ENCODE results near the gene PPM1M. TPM values are rescaled to one million over a fixed set of nuclear protein-coding genes. Genes with fewer than 3 reads are reported as not detected.

Gene PPM1M
- total RNA-seq, 1 experiment from 2014 or later: 16.2 TPM

DNA sequence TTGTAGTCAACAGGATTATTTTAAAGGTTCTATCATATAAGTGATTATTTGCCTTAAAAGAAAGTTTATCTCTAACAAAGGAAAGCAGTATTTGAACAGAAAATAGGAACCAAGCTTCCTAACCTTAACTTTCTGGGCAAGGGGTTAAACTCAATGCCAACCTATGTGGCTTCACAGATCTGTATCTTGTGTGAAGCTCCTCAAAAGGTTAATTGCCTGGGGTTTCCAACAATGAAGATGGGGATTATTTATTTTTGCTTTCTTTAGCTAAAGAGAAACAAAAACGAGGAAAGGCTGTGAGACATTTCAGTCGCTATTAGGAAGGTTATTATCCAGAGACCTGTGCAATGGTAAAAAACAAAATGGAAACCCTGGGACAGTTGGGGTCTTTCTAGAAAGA, 34.0 kb downstream of the PPM1M start:
- Histone ChIP-seq H3K27me3 (ENCODE audit: insufficient read depth, low read depth) (no peaks in the 10 kb centered on the region), H3K27ac (no peak overlapping the region), H3K79me2 (ENCODE audit: low read depth) (peaks cover 36% of the 10 kb centered on the region), H3K9me3 (ENCODE audit: insufficient read depth, low read depth) (no peaks in the 10 kb centered on the region), H3K4me2 (peak overlapping the region; percentile 64), H3K4me3 (no peak overlapping the region), H3K4me1 (replicated peaks; ENCODE audit: insufficient read depth) (peaks cover 23% of the 10 kb centered on the region), H3F3A (ENCODE audit: insufficient read depth, low read depth) (peaks cover 12% of the 10 kb centered on the region; the same call in 1 of the 2 replicates), H4K20me1 (ENCODE audit: insufficient read depth) (peaks cover 24% of the 10 kb centered on the region), H3K9me2 (ENCODE audit: insufficient read depth) (no peaks in the 10 kb centered on the region), H3K36me3 (ENCODE audit: low read depth) (no peaks in the 10 kb centered on the region), H2AFZ (no peak overlapping the region)
- ChIA-PET CTCF (interaction anchor here (0.7 to 1.7 kb wide), 2 partner anchors 59 to 127 kb away, joined by 3 to 7 read pairs; no protein-coding TSS in a partner anchor), POLR2A (ENCODE audit: unreplicated experiment) (interaction anchor here (0.8 kb wide), 1 partner anchor 306 kb away, joined by 9 read pairs; the partner anchor contains the start of gene ABHD14B)
- no peak for DNase-seq
- intact Hi-C loops (cut with micrococcal nuclease; ENCODE audit: unreplicated experiment): loop anchor here (5.0 kb wide), 2 partner anchors 127 to 277 kb away; partner anchors contain the start of gene POC1A
- TF ChIP-seq EZH2 (IDR thresholded peaks at IDR 0.05; ENCODE audit: low read depth): no peak
- TF ChIP-seq, protein P1, sequence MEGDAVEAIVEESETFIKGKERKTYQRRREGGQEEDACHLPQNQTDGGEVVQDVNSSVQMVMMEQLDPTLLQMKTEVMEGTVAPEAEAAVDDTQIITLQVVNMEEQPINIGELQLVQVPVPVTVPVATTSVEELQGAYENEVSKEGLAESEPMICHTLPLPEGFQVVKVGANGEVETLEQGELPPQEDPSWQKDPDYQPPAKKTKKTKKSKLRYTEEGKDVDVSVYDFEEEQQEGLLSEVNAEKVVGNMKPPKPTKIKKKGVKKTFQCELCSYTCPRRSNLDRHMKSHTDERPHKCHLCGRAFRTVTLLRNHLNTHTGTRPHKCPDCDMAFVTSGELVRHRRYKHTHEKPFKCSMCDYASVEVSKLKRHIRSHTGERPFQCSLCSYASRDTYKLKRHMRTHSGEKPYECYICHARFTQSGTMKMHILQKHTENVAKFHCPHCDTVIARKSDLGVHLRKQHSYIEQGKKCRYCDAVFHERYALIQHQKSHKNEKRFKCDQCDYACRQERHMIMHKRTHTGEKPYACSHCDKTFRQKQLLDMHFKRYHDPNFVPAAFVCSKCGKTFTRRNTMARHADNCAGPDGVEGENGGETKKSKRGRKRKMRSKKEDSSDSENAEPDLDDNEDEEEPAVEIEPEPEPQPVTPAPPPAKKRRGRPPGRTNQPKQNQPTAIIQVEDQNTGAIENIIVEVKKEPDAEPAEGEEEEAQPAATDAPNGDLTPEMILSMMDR (conservative IDR thresholded peaks at IDR 0.05): no peak
- BruUV-seq (replicated peaks): no TSS peak

DNA sequence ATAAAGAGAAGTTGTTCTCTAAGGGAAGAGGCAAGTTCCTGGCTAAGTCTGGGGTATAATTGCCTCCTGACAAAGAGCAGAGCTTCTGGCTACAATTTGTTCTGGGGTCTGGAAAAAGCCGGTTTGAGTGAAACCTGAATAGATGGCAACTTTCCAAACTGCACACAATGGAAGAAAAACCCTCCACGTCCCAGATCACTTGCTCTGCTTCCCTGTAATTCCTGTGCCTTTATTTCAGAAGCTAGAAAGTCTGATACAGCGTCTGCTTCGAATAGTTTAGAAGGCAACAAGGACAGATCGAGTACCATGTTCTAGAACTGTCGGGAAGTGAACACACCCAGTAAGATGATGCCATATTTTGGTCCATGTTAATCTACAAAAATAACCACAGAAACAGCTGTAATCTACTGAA, 34.5 kb downstream of the PPM1M start:
- BruUV-seq (replicated peaks): no TSS peak
- CTCF ChIA-PET: interaction anchor here (0.7 to 1.7 kb wide), 2 partner anchors 12 to 59 kb away, joined by 3 to 7 read pairs; no protein-coding TSS in a partner anchor
- Histone ChIP-seq H3K4me3 (no peak overlapping the region), H3K9me3 (ENCODE audit: insufficient read depth, low read depth) (no peaks in the 10 kb centered on the region), H2AFZ (no peak overlapping the region), H3K4me2 (0 out of 2 replicates have a peak overlapping the region, but pooled peaks have one; percentile 64), H3K9me2 (ENCODE audit: insufficient read depth) (no peaks in the 10 kb centered on the region), H4K20me1 (ENCODE audit: insufficient read depth) (peaks cover 22% of the 10 kb centered on the region), H3K4me1 (replicated peaks; ENCODE audit: insufficient read depth) (peaks cover 22% of the 10 kb centered on the region), H3K79me2 (ENCODE audit: low read depth) (peaks cover 31% of the 10 kb centered on the region), H3F3A (ENCODE audit: insufficient read depth, low read depth) (peaks cover 12% of the 10 kb centered on the region; the same call in 1 of the 2 replicates), H3K27me3 (ENCODE audit: insufficient read depth, low read depth) (no peaks in the 10 kb centered on the region), H3K27ac (no peak overlapping the region), H3K36me3 (ENCODE audit: low read depth) (no peaks in the 10 kb centered on the region)
- intact Hi-C loops (cut with micrococcal nuclease; ENCODE audit: unreplicated experiment): no loop called here
- POLR2A ChIA-PET (ENCODE audit: unreplicated experiment): interaction anchor here (0.6 to 0.8 kb wide), 2 partner anchors 306 to 610 kb away, joined by 3 to 9 read pairs; partner anchors contain the start of gene ABHD14B
- TF ChIP-seq EZH2 (IDR thresholded peaks at IDR 0.05; ENCODE audit: low read depth): no peak
- TF ChIP-seq, protein P1 (conservative IDR thresholded peaks at IDR 0.05): no peak
- no peak for DNase-seq

DNA sequence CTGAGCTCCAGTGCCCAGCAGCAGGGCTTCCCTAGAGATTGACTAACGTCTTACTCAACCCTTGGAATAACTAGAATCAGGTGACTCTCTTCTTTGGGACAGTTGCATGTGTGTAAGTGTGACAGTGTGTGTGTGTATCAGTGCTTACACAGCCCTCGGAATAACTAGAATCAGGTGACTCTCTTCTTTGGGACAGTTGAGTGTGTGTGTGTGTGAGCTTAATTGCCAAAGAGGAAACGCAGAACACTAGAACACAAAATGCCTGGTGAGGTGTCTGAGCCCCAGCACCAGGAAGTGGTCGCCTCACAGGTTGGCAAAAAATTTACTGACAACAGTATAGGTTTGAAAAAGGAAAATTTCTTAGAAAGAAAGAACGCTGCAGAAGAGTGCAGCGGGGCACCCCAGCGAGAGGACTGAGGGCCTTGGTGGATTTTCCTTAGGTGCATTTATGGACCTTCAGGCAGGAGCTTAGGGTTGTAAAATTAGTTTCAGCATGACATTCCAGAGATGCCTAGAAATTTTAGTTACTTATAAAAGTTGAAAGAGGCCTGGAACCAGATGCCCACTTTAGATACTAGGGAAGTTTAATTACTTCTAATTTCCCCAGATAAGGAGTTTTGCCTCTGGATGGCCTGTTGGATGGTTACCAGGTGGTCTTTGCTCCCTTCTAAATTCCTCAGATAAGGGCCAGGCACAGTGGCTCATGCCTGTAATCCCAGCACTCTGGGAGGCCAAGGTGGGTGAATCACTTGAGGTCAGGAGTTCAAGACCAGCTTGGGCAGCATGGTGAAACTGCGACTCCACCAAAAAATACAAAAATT, 36.6 kb downstream of the PPM1M start:
- ChIA-PET POLR2A (ENCODE audit: unreplicated experiment) (no interaction called here), CTCF (no interaction called here)
- Histone ChIP-seq H4K20me1 (ENCODE audit: insufficient read depth) (peaks cover 3% of the 10 kb centered on the region; the same call in 1 of the 2 replicates), H3K4me1 (replicated peaks; ENCODE audit: insufficient read depth) (0 out of 2 replicates have a peak, but pooled peaks cover 4% of the 10 kb centered on the region), H3K9me2 (ENCODE audit: insufficient read depth) (no peaks in the 10 kb centered on the region), H3F3A (ENCODE audit: insufficient read depth, low read depth) (peaks cover 12% of the 10 kb centered on the region; the same call in 1 of the 2 replicates), H3K4me3 (no peak overlapping the region), H3K36me3 (ENCODE audit: low read depth) (no peaks in the 10 kb centered on the region), H3K27me3 (ENCODE audit: insufficient read depth, low read depth) (no peaks in the 10 kb centered on the region), H3K9me3 (ENCODE audit: insufficient read depth, low read depth) (no peaks in the 10 kb centered on the region), H2AFZ (no peak overlapping the region), H3K4me2 (no peak overlapping the region), H3K27ac (no peak overlapping the region), H3K79me2 (ENCODE audit: low read depth) (peaks cover 10% of the 10 kb centered on the region)
- TF ChIP-seq, protein P1 (conservative IDR thresholded peaks at IDR 0.05): no peak
- TF ChIP-seq EZH2 (IDR thresholded peaks at IDR 0.05; ENCODE audit: low read depth): no peak
- BruUV-seq (replicated peaks): no TSS peak
- intact Hi-C loops (cut with micrococcal nuclease; ENCODE audit: unreplicated experiment): no loop called here
- DNase-seq: no peak
